ENCODE measurements around the gene RREB1. TPM values are rescaled to one million over a fixed set of nuclear protein-coding genes. Genes with fewer than 3 reads are reported as not detected.
"Not testable (repeated sequence)": the region's sequence is repeated elsewhere in the genome, so short reads cannot be mapped to it uniquely, and the experiment has no call there.

RREB1 gene
- total RNA-seq, 5 donors from 2014 or later (not counting 1 experiment from before 2014, with no cell fraction given) = 38.1 to 50.1 (median 39.6) TPM

DNA sequence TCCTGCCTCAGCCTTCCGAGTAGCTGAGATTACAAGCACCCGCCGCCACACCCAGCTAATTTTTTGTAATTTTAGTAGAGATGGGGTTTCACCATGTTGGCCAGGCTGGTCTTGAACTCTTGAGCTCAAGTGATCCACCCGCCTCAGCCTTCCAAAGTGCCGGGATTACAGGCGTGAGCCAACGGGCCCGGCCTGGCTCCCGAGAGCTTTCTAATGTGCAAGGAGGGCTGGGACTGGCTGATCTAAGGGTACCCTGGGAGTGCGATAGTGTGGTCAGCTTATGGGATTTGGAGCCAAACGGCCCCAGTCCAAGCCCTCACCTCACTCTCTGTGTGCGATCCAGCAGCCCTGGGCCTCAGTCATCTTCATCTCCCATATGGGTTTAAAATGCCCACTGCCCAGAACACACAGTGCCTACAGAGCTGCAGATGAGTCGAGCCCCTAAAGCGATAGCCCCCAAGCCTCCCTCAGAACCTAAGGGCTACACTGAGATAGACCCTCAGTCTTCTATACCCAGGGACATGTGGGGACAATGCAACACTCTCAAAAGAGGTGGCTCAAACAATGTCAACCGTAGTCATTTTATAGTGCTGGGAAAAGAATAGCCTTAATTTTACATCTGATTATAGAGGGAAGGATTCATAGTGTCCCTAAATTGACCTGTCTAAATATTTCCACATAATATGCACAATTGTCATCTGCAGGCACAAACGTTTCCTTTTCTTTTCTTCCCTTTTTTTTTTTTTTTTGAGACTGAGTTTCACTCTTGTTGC is 155.2 kb downstream of the RREB1 start:
- DNase-seq (no peak), ATAC-seq (replicated peaks in 1 of 4) (no peak)
- ChIA-PET CTCF (interaction anchor here (0.7 to 1.2 kb wide), 3 partner anchors 12 to 539 kb away, joined by 3 read pairs; no protein-coding TSS in a partner anchor), POLR2A (interaction anchor here in 1 of 2 donors (0.6 kb wide), 1 partner anchor 778 kb away, joined by 3 read pairs; no protein-coding TSS in a partner anchor)
- Histone ChIP-seq H3K4me3 (ENCODE audit: control insufficient read depth in 1 of 2, extremely low read depth in 1 of 2, low read length in 1 of 2) (no peak overlapping the region), H3K36me3 (ENCODE audit: control insufficient read depth in 2 of 2, extremely low read depth in 1 of 2, insufficient read depth in 1 of 2, low read length in 1 of 2) (no peaks in the 10 kb centered on the region), H3K27ac (ENCODE audit: low read length) (no peak overlapping the region), H3K27me3 (replicated peaks in 1 of 2; ENCODE audit: control insufficient read depth in 2 of 2, extremely low read depth in 1 of 2, insufficient read depth in 2 of 2, low read length in 1 of 2) (peaks cover 0 to 46% of the 10 kb centered on the region in 2 experiments), H3K9me3 (no peaks in the 10 kb centered on the region), H3K4me1 (ENCODE audit: control insufficient read depth in 1 of 2, extremely low read depth in 1 of 2, insufficient read depth in 2 of 2, low read length in 2 of 2) (peaks cover 0 to 17% of the 10 kb centered on the region in 2 experiments)
- Mint-ChIP-seq H3K27me3 (peaks cover 15 to 21% of the 10 kb centered on the region in 2 donors), H3K4me3 (peak overlapping the region in 1 of 3 donors; percentile 88), H3K36me3 (no peaks in the 10 kb centered on the region), H3K4me1 (peaks cover 16 to 21% (median 21%) of the 10 kb centered on the region in 3 donors), H3K27ac (no peak overlapping the region), H3K9me3 (peaks cover 0 to 6% (median 0%) of the 10 kb centered on the region in 3 donors)
- 83% methylated on average over 6 of the region's 16 CpGs for WGBS (ENCODE audit: insufficient coverage)

DNA sequence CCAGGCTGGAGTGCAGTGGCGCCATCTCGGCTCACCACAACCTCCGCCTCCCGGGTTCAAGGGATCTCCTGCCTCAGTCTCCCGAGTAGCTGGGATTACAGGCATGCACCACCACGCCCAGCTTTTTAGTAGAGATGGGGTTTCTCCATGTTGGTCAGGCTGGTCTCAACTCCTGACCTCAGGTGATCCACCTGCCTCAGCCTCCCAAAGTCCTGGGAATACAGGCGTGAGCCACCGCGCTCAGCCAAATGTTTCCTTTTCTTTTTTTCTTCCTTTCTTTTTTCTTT is 155.7 kb downstream of the RREB1 start:
- H3K4me1 ChIP-seq (ENCODE audit: control insufficient read depth in 1 of 2, extremely low read depth in 1 of 2, insufficient read depth in 2 of 2, low read length in 2 of 2) = peaks cover 0 to 17% of the 10 kb centered on the region in 2 experiments
- ATAC-seq (replicated peaks in 1 of 4); H3K27ac Mint-ChIP-seq; H3K9me3 Mint-ChIP-seq; H3K36me3 ChIP-seq (ENCODE audit: control insufficient read depth in 2 of 2, extremely low read depth in 1 of 2, insufficient read depth in 1 of 2, low read length in 1 of 2); H3K4me3 ChIP-seq (ENCODE audit: control insufficient read depth in 1 of 2, extremely low read depth in 1 of 2, low read length in 1 of 2); H3K36me3 Mint-ChIP-seq; DNase-seq; H3K27ac ChIP-seq (ENCODE audit: low read length); H3K4me3 Mint-ChIP-seq; H3K9me3 ChIP-seq: not testable (repeated sequence)
- ChIA-PET POLR2A (interaction anchor here in 1 of 2 donors (0.7 kb wide), 1 partner anchor 67 kb away, joined by 6 read pairs; no protein-coding TSS in a partner anchor), CTCF (interaction anchor here in 1 of 2 donors (1.0 kb wide), 1 partner anchor 337 kb away, joined by 3 read pairs; no protein-coding TSS in a partner anchor)
- Mint-ChIP-seq H3K4me1 (peaks cover 16 to 21% (median 21%) of the 10 kb centered on the region in 3 donors), H3K27me3 (peaks cover 15 to 21% of the 10 kb centered on the region in 2 donors)
- peaks cover 0 to 51% of the 10 kb centered on the region in 2 experiments for H3K27me3 ChIP-seq (replicated peaks in 1 of 2; ENCODE audit: control insufficient read depth in 2 of 2, extremely low read depth in 1 of 2, insufficient read depth in 2 of 2, low read length in 1 of 2)
- no CpG with 5 or more reads among the region's 9 CpGs for WGBS (ENCODE audit: insufficient coverage)

DNA sequence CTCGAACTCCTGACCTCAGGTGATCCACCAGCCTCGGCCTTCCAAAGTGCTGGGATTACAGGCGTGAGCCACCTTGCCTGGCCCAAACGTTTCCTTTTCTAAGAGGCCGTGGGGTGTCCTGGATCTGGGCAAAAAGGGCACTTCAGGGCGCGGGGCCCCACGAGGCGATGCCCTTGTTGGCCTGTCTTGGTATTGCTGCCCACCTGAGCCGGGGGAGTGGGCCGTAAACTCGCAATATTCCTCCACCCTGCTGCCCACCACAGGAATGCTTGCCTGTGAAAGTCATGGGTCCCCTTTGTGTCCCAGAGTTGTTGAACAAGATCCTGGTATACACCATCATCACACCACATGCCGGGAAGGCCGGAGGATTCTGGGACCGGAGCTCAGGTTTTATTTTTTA is 156.3 kb downstream of the RREB1 start:
- ChIA-PET CTCF (interaction anchor here (1.0 to 1.5 kb wide), 2 partner anchors 12 to 336 kb away, joined by 3 to 4 read pairs; no protein-coding TSS in a partner anchor), POLR2A (interaction anchor here in 1 of 2 donors (0.5 to 0.7 kb wide), 2 partner anchors 14 to 68 kb away, joined by 6 to 7 read pairs; no protein-coding TSS in a partner anchor)
- 87% methylated on average over 9 of the region's 15 CpGs for WGBS (ENCODE audit: insufficient coverage)
- Mint-ChIP-seq H3K27me3 (peaks cover 15 to 20% of the 10 kb centered on the region in 2 donors), H3K27ac (no peak overlapping the region), H3K4me3 (no peak overlapping the region), H3K4me1 (peaks cover 16 to 21% (median 21%) of the 10 kb centered on the region in 3 donors), H3K9me3 (peaks cover 0 to 6% (median 0%) of the 10 kb centered on the region in 3 donors), H3K36me3 (no peaks in the 10 kb centered on the region)
- H3K9me3 ChIP-seq = no peaks in the 10 kb centered on the region
- peaks cover 0 to 52% of the 10 kb centered on the region in 2 experiments for H3K27me3 ChIP-seq (replicated peaks in 1 of 2; ENCODE audit: control insufficient read depth in 2 of 2, extremely low read depth in 1 of 2, insufficient read depth in 2 of 2, low read length in 1 of 2)
- no peak overlapping the region for H3K4me3 ChIP-seq (ENCODE audit: control insufficient read depth in 1 of 2, extremely low read depth in 1 of 2, low read length in 1 of 2)
- no peak for ATAC-seq (replicated peaks in 1 of 4)
- H3K27ac ChIP-seq (ENCODE audit: low read length) = no peak overlapping the region
- no peak for DNase-seq
- peaks cover 0 to 17% of the 10 kb centered on the region in 2 experiments for H3K4me1 ChIP-seq (ENCODE audit: control insufficient read depth in 1 of 2, extremely low read depth in 1 of 2, insufficient read depth in 2 of 2, low read length in 2 of 2)
- no peaks in the 10 kb centered on the region for H3K36me3 ChIP-seq (ENCODE audit: control insufficient read depth in 2 of 2, extremely low read depth in 1 of 2, insufficient read depth in 1 of 2, low read length in 1 of 2)

DNA sequence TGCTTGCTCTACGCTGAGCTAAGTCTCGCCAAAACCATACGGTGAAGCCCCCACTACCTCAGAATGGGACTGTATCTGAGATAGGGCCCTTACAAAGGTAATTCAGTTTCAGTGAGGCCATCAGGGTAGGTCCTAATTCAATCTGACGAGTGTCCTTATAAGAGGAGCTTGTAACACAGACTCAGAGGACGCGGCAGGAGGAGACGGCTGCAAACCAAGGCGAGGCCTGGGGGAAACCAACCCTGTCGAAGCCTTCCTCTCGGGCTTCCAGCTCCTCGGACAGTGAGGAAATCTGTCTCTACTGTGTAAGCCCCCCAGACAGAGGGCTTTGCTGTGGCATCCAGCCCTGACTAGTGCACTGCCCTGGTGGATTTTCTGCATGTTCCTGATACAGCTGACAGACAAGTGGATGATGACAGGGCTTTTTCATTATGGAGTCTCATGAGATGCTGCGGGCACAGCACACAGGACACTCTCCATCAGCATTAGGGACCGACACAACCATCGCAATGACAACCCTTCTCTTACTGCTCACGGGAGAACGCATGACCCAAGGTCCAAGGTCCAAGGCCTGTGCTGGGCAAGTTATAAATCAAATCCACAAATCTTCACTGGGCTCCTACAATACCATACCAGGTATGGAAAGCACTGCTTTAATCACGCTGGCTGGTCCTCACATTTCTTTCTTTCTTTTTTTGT is 157.1 kb downstream of the RREB1 start:
- DNase-seq (no peak), ATAC-seq (replicated peaks in 1 of 4) (no peak)
- Histone ChIP-seq H3K27me3 (replicated peaks in 1 of 2; ENCODE audit: control insufficient read depth in 2 of 2, extremely low read depth in 1 of 2, insufficient read depth in 2 of 2, low read length in 1 of 2) (peaks cover 0 to 44% of the 10 kb centered on the region in 2 experiments), H3K27ac (ENCODE audit: low read length) (no peak overlapping the region), H3K4me3 (ENCODE audit: control insufficient read depth in 1 of 2, extremely low read depth in 1 of 2, low read length in 1 of 2) (no peak overlapping the region), H3K9me3 (no peaks in the 10 kb centered on the region), H3K4me1 (ENCODE audit: control insufficient read depth in 1 of 2, extremely low read depth in 1 of 2, insufficient read depth in 2 of 2, low read length in 2 of 2) (peaks cover 0 to 17% of the 10 kb centered on the region in 2 experiments), H3K36me3 (ENCODE audit: control insufficient read depth in 2 of 2, extremely low read depth in 1 of 2, insufficient read depth in 1 of 2, low read length in 1 of 2) (no peaks in the 10 kb centered on the region)
- ChIA-PET POLR2A (no interaction called here), CTCF (interaction anchor here in 1 of 2 donors (1.5 kb wide), 1 partner anchor 11 kb away, joined by 4 read pairs; no protein-coding TSS in a partner anchor)
- peaks cover 14 to 15% of the 10 kb centered on the region in 2 donors for H3K27me3 Mint-ChIP-seq
- H3K27ac Mint-ChIP-seq = no peak overlapping the region
- H3K9me3 Mint-ChIP-seq = peaks cover 0 to 6% (median 0%) of the 10 kb centered on the region in 3 donors
- 90% methylated on average over 15 of the region's 17 CpGs for WGBS (ENCODE audit: insufficient coverage)
- H3K4me1 Mint-ChIP-seq = peaks cover 16 to 21% (median 21%) of the 10 kb centered on the region in 3 donors
- H3K4me3 Mint-ChIP-seq = no peak overlapping the region
- H3K36me3 Mint-ChIP-seq = no peaks in the 10 kb centered on the region

DNA sequence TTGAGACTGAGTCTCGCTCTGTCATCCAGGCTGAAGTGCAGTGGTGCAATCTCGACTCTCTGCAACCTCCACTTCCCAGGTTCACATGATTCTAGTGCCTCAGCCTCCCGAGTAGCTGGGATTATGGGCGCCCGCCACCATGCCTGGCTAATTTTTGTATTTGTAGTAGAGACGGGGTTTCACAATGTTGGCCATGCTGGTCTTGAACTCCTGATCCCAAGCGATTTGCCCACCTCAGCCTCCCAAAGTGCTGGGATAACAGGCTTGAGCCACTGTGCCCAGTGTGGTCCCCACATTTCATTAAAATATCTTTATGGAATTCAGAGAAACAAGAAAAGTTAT is 157.6 kb downstream of the RREB1 start:
- H3K27me3 Mint-ChIP-seq = peaks cover 11 to 13% of the 10 kb centered on the region in 2 donors
- H3K27ac Mint-ChIP-seq; H3K9me3 ChIP-seq; H3K36me3 ChIP-seq (ENCODE audit: control insufficient read depth in 2 of 2, extremely low read depth in 1 of 2, insufficient read depth in 1 of 2, low read length in 1 of 2); H3K4me3 Mint-ChIP-seq; H3K27ac ChIP-seq (ENCODE audit: low read length); H3K9me3 Mint-ChIP-seq; POLR2A ChIA-PET; ATAC-seq (replicated peaks in 1 of 4); H3K36me3 Mint-ChIP-seq; H3K4me3 ChIP-seq (ENCODE audit: control insufficient read depth in 1 of 2, extremely low read depth in 1 of 2, low read length in 1 of 2); DNase-seq: not testable (repeated sequence)
- H3K4me1 ChIP-seq (ENCODE audit: control insufficient read depth in 1 of 2, extremely low read depth in 1 of 2, insufficient read depth in 2 of 2, low read length in 2 of 2) = peaks cover 0 to 17% of the 10 kb centered on the region in 2 experiments
- CTCF ChIA-PET = interaction anchor here in 1 of 2 donors (1.5 kb wide), 1 partner anchor 11 kb away, joined by 4 read pairs; no protein-coding TSS in a partner anchor
- 100% methylated on average over 1 of the region's 7 CpGs for WGBS (ENCODE audit: insufficient coverage)
- peaks cover 15 to 20% (median 19%) of the 10 kb centered on the region in 3 donors for H3K4me1 Mint-ChIP-seq
- H3K27me3 ChIP-seq (replicated peaks in 1 of 2; ENCODE audit: control insufficient read depth in 2 of 2, extremely low read depth in 1 of 2, insufficient read depth in 2 of 2, low read length in 1 of 2) = peaks cover 0 to 39% of the 10 kb centered on the region in 2 experiments

DNA sequence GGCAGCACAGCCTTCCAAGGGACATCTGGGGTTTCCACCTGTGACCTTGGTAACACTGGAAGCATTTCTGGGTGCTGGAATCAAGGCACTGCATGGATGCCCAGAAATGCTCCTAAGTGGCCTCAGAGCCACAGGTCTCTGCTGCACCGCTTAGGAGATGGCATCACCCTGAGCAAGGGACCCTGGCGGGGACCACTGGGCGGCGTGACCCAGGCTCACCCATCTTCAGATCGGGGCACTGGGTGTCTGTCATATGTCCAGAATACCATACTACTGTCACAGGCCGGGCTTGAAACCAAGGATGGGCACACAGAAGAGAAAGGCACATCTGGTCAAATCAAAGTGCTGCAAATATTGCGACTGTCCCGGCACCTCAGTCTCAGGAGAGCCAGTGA is 159.3 kb downstream of the RREB1 start:
- no peak overlapping the region for H3K27ac Mint-ChIP-seq
- no peak for DNase-seq
- H3K4me3 ChIP-seq (ENCODE audit: control insufficient read depth in 1 of 2, extremely low read depth in 1 of 2, low read length in 1 of 2) = no peak overlapping the region

More for the DNA sequence above, 159.3 kb downstream of the RREB1 start:
- no peak for ATAC-seq (replicated peaks in 1 of 4)
- Mint-ChIP-seq H3K9me3 (peaks cover 0 to 6% (median 0%) of the 10 kb centered on the region in 3 donors), H3K36me3 (no peaks in the 10 kb centered on the region), H3K4me1 (peaks cover 3 to 5% (median 4%) of the 10 kb centered on the region in 3 donors), H3K4me3 (no peak overlapping the region), H3K27me3 (peaks cover 4 to 10% of the 10 kb centered on the region in 2 donors)
- Histone ChIP-seq H3K27ac (ENCODE audit: low read length) (no peak overlapping the region), H3K9me3 (no peaks in the 10 kb centered on the region), H3K4me1 (ENCODE audit: control insufficient read depth in 1 of 2, extremely low read depth in 1 of 2, insufficient read depth in 2 of 2, low read length in 2 of 2) (no peaks in the 10 kb centered on the region), H3K27me3 (replicated peaks in 1 of 2; ENCODE audit: control insufficient read depth in 2 of 2, extremely low read depth in 1 of 2, insufficient read depth in 2 of 2, low read length in 1 of 2) (peaks cover 0 to 24% of the 10 kb centered on the region in 2 experiments), H3K36me3 (ENCODE audit: control insufficient read depth in 2 of 2, extremely low read depth in 1 of 2, insufficient read depth in 1 of 2, low read length in 1 of 2) (no peaks in the 10 kb centered on the region)
- CTCF ChIA-PET = no interaction called here
- 92% methylated on average over 8 of the region's 8 CpGs for WGBS (ENCODE audit: insufficient coverage)
- POLR2A ChIA-PET = no interaction called here

Measured in T-cell (primary cell).